ENCODE data around the gene ING2.

Gene ING2

GRCh38 chr4:183499801-183500200 lies 5.1 kb upstream of the ING2 start:
- no peak for DNase-seq

GRCh38 chr4:183503497-183504063 lies 1.3 kb upstream of the ING2 start:
- no peak for DNase-seq

- peak; percentile 100 for DNase-seq
Observed at GRCh38 chr4:183504064-183504929, 561 bp upstream of the ING2 start.

- peak; percentile 88 for DNase-seq
Observed at GRCh38 chr4:183505611-183506388, 942 bp downstream of the ING2 start.

- no peak for DNase-seq
Observed at GRCh38 chr4:183506389-183506735, 1.5 kb downstream of the ING2 start.

- DNase-seq, result no peak
Observed at GRCh38 chr4:183507925-183508696, 3.3 kb downstream of the ING2 start.

GRCh38 chr4:183508697-183509335 lies 4.0 kb downstream of the ING2 start:
- DNase-seq, result no peak

GRCh38 chr4:183515411-183515810 lies 10.6 kb downstream of the ING2 start:
- DNase-seq, result no peak

- DNase-seq, result no peak
Observed at GRCh38 chr4:183517194-183517593, 12.3 kb downstream of the ING2 start.

GRCh38 chr4:183517781-183518180 lies 12.9 kb downstream of the ING2 start:
- no peak for DNase-seq

- no peak for DNase-seq
Observed at GRCh38 chr4:183522821-183523220, 18.0 kb downstream of the ING2 start.

GRCh38 chr4:183527326-183527725 lies 22.5 kb downstream of the ING2 start:
- no peak for DNase-seq

- DNase-seq, result no peak
Observed at GRCh38 chr4:183532821-183533220, 28.0 kb downstream of the ING2 start.

GRCh38 chr4:183533698-183534097 lies 28.8 kb downstream of the ING2 start:
- DNase-seq, result no peak

- DNase-seq, result no peak
Observed at GRCh38 chr4:183540410-183541009, 35.7 kb downstream of the ING2 start.

- DNase-seq, result no peak
Observed at GRCh38 chr4:183541010-183541751, 36.3 kb downstream of the ING2 start.

GRCh38 chr4:183541752-183542040 lies 36.8 kb downstream of the ING2 start:
- DNase-seq, result no peak

GRCh38 chr4:183543435-183543834 lies 38.6 kb downstream of the ING2 start:
- DNase-seq, result no peak

GRCh38 chr4:183544109-183544508 lies 39.3 kb downstream of the ING2 start:
- no peak for DNase-seq

- no peak for DNase-seq
Observed at GRCh38 chr4:183546376-183546775, 41.5 kb downstream of the ING2 start.

- no peak for DNase-seq
Observed at GRCh38 chr4:183548306-183548705, 43.4 kb downstream of the ING2 start.
